Activated CD8-positive, alpha-beta memory T cell treated with anti-CD3 and anti-CD28 coated beads, Interleukin-2, amount 50 U/mL, for 4 hours (primary cell): ENCODE measurements around the gene OTULINL.

Experiments
- DNase-seq: peaks from one replicate; pipeline ENCODE4 v3.0.0-alpha.2; 2020

The OTULINL gene

DNA sequence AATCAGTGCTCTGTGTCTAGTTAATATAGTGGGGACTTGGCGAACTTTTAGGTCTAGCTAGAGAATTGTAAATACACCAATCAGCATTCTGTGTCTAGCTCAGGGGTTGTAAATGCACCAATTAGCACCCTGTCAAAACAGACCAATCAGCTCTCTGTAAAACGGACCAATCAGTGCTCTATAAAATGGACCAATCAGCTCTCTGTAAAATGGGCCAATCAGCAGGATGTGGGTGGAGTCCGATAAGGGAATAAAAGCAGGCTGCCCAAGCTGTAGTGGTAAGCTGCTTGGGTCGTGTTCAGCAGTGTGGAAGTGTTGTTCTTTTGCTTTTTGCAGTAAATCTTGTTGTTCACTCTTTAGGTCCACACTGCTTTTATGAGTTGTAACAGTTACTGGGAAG lies 3.6 kb upstream of the OTULINL start:
- DNase-seq: no peak

- no peak for DNase-seq
Measured at GRCh38 chr5:14579246-14579645, 2.3 kb upstream of the OTULINL start.

DNA sequence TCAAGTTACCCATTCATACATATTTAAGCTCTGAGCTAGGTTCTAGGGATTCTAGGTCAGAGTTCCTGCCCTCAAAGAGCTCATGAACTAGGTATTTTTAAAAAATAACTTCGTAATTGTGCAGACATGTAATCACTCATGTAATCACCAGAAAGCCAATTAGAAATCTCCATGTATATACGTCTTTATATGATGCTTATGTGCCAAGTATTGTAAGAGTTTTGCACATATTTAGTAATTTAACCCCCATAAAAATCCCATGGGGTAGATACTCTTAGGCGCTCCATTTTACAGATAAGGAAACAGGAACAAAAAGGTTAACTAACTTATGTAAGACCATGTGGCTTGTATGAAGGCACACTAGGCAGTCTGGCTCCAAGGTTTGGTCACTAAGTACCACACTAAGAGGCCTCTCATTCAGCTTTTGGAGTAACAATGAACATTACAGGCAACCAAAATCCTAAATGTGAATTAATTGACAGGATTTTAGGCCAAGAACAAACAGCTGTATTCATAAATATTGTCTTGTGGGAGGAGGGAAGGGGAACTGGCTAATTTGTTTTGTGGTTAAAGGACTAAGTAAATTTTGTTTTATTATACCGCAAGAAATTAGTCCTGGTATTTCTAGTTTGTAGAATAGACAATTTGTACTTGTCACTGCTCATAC lies 1.7 kb upstream of the OTULINL start:
- no peak for DNase-seq

GRCh38 chr5:14580398-14581034 lies 1.1 kb upstream of the OTULINL start:
- no peak for DNase-seq

- DNase-seq: peak; percentile 83
Measured at GRCh38 chr5:14581891-14582796, 552 bp downstream of the OTULINL start.

DNA sequence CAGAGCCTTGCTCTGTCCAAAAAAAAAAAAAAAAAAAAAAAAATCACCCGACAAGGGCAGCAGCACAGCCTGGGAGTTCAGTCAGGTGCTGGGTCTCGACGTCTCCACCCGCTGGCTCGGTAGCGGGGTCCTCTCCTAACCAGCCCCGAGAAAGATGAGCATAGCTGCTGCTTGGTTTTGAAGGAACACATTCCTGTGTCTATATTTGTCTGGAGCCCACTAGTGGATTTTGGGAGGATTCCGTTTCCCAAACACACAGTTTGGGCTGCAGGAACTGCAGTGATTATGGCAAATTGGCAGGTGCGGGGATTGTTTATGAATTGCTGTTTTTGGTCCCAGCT lies 1.2 kb downstream of the OTULINL start:
- DNase-seq: no peak

- no peak for DNase-seq
Measured at GRCh38 chr5:14584848-14585247, 3.3 kb downstream of the OTULINL start.

DNA sequence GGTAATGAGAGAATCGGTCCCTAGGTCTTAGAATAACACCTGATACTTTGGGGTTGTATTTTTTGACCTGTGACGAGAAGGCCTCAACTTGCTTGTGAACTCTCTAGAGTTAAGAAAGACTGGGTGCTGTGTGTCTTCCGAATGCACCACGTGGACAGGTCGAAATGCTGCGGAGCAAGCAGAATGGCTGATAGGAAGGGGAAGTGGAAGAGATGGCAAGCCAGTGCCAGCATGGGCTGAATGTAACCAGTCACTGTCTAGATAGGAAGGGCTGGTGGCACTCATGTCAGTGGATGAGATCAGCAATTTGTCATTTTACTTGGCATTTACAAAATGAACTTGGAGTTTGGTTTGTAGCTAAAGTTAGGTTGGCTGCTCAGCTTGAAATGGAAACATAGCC lies 5.6 kb downstream of the OTULINL start:
- no peak for DNase-seq

DNA sequence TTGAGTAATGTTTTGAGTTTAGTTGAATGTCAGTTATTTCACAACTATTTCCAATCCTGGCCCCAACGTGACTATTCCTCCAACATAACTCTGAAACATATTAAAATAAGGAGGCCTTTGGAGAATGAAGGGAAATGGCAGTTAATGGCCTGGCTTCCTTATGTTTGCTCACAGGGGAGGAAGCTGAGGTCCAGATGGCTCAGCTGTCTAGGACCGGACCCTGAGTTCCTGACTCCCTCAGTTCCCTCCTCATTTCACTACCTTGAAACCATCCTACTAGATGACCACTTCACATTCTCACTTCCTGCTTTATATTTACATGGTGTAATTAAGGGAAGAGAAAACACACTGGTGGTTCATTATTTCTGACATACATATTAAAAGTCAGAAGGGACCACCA lies 6.6 kb downstream of the OTULINL start:
- no peak for DNase-seq

- no peak for DNase-seq
Measured at GRCh38 chr5:14588758-14589543, 7.4 kb downstream of the OTULINL start.

GRCh38 chr5:14590949-14591348 lies 9.4 kb downstream of the OTULINL start:
- DNase-seq: no peak

DNA sequence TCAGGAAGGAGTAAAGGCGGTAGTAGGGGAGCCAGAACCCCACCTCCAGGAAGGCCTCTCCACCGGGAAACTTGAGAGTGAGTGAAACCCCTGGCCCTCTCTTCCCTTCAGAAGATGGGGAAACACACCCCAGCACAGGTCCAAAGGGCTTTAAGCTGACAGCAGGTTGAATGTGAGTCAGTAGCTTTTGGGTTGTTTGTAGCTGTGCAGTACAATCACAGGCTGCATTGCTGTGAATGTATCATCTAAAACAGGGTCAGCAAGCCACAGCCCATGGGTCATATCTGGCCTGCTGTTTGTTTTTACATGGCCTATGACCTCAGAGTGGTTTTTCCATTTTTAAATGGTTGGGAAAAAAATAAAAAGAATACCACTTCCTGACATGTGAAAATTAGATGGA lies 10.0 kb downstream of the OTULINL start:
- DNase-seq: no peak

DNA sequence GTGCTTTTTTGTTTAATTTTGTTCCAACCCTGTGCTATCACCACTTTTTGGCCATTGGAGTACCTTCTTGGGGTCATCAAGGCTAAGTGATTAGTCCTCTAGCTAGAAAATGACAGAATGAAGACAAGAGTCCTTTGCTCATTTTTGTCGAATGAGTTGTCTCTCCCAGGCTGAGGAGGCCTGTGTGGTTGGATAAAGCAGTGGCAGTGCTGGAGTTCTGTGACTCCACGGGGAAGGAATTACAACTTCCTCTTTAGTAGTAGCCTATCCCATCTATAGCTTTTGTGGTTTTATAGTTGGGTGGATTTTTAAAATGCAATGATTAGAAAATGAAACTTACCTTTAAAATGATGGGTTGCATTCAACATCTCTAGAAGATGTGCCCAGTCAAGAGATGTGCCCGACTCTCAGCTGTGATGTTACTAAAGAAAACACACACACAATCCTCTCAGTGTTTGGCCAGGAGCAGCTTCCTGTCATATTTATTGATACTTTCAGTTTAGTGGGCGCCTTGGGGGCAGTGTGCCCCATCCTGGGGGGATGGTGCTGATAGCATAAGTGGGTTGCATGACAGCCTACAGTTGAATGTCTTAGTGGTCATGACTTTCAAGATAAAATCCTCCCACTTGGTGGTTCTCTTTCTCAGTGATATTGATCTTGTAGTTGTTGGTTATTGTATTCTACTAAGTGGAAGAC lies 11.9 kb downstream of the OTULINL start:
- no peak for DNase-seq

- DNase-seq: no peak
Measured at GRCh38 chr5:14594378-14595074, 12.9 kb downstream of the OTULINL start.

GRCh38 chr5:14595189-14595588 lies 13.6 kb downstream of the OTULINL start:
- no peak for DNase-seq

DNA sequence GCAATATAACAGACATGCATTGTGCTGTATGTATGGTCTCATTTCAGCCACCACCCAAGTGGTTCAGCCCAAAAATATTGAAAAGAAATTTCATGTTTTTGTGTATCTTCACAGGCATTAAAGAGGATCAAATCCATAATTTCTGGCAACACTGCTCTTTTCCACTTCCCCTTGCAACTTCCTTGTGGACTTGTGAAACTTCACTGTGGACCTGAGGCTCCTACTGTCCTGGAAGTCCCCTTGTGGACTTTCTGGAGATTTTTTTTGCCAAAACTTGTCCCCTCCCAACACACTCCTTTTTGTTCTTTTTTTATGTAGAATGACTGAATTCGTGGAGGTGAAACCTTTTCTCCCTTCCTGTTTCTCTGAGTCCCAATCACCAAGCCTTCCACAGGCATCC lies 14.3 kb downstream of the OTULINL start:
- no peak for DNase-seq

- DNase-seq: no peak
Measured at GRCh38 chr5:14597080-14597479, 15.5 kb downstream of the OTULINL start.

DNA sequence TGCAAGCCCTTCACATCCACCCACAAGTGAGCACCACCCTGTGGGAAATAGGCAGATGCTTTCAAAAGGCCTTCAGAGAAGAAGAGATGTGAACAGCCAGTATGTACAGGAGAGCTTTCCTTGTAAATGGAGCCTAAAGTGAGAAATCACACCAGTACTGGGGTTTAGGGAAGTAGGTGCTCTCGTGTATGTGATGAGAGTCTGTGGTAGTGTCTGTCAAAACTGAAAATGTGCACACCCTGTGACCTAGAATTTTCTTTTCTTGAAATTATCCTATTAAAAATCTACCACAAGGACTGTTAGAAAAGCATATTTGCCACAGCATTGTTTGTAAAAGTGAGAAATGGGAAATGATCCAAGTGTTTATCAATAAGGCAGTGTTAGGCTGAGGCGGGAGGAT lies 16.6 kb downstream of the OTULINL start:
- no peak for DNase-seq

DNA sequence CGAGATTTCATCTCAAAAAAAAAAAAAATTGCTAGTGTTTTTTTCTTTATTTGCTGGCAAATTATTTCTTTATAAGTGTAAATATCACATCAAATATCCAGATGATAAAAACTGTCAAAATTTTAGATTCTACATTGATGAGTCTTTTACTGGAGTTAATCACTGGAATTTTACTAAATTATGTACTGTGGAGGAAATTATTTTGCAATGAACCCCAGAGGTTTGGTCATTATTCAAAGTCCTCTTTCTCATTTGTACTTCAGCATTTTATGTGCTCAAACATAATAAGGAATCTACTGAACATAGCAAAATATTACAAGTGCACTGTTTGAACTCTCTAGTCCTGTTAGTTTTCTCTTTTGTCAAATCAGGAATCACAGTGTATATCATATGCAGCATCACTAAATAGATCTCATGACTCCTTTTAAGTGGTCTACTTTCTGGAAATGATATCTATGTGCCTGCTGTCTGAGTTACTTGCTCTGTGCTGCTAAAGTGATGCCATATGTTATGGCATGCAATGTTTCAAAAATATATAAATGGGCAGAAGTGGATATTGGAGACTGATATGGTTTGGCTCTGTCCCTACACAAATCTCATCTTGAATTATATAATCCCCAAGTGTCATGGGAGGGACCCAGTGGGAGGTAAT lies 18.0 kb downstream of the OTULINL start:
- no peak for DNase-seq

GRCh38 chr5:14600846-14601245 lies 19.3 kb downstream of the OTULINL start:
- no peak for DNase-seq

DNA sequence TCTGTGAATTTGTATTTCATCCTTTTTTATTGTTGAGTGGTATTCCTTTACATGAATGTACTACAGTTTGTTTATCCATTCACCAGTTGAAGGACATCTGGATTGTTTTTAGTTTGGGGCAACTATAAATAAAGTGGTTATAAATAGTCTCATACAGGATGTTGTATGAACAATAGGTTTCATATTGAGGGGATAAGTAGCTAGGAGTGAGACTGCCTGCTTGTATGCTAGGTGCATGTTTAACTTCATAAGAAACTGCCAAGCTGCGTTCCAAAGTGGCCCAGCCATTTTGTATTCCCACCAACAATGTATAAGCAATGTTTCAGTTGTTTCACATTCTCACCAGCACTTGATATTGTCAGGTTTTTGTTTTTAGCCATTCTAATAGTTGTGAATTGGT lies 21.5 kb downstream of the OTULINL start:
- DNase-seq: no peak
